Ishikawa (cell line): ENCODE data around the gene CYP39A1.

ENCODE experiments used
- CEBPB ChIP-seq: IDR thresholded peaks from 2 replicates; pipeline ENCODE4 v1.6.1; 2012
- CREB1 ChIP-seq: IDR thresholded peaks from 2 replicates; pipeline ENCODE4 v1.6.1; 2012; ENCODE audit warnings: low read depth
- EGR1 ChIP-seq: IDR thresholded peaks from 2 replicates; pipeline ENCODE4 v1.6.1; 2012
- EP300 ChIP-seq: IDR thresholded peaks from 2 replicates; pipeline ENCODE4 v1.6.1; 2012; ENCODE audit warnings: borderline replicate concordance
- FOXM1 ChIP-seq: IDR thresholded peaks from 2 replicates; pipeline ENCODE4 v1.6.1; 2012; ENCODE audit warnings: low read depth, borderline replicate concordance
- MAX ChIP-seq: IDR thresholded peaks from 2 replicates; pipeline ENCODE4 v1.6.1; 2012
- NFIC ChIP-seq: IDR thresholded peaks from 2 replicates; pipeline ENCODE4 v1.6.1; 2012
- RAD21 ChIP-seq: IDR thresholded peaks from 2 replicates; pipeline ENCODE4 v1.6.1; 2012; ENCODE audit warnings: low read depth
- YY1 ChIP-seq: IDR thresholded peaks from 2 replicates; pipeline ENCODE4 v1.6.1; 2012; ENCODE audit warnings: low read depth
- ZBTB7A ChIP-seq: IDR thresholded peaks from 2 replicates; pipeline ENCODE4 v1.6.1; 2012; ENCODE audit warnings: low read depth
- TF ChIP-seq, protein P1 (sequence below): IDR thresholded peaks from 2 replicates; pipeline ENCODE4 v1.6.1; 2012
- TF ChIP-seq, protein P2 (sequence below): IDR thresholded peaks from 2 replicates; pipeline ENCODE4 v1.6.1; 2012; ENCODE audit warnings: low read depth, mild to moderate bottlenecking

- TF ChIP-seq, protein P1, sequence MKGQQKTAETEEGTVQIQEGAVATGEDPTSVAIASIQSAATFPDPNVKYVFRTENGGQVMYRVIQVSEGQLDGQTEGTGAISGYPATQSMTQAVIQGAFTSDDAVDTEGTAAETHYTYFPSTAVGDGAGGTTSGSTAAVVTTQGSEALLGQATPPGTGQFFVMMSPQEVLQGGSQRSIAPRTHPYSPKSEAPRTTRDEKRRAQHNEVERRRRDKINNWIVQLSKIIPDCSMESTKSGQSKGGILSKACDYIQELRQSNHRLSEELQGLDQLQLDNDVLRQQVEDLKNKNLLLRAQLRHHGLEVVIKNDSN, result no peak
- TF ChIP-seq EP300 (no peak), YY1 (no peak), ZBTB7A (no peak), EGR1 (no peak), FOXM1 (no peak), MAX (no peak), CREB1 (no peak), RAD21 (no peak), NFIC (no peak), CEBPB (no peak)
- TF ChIP-seq, protein P2, sequence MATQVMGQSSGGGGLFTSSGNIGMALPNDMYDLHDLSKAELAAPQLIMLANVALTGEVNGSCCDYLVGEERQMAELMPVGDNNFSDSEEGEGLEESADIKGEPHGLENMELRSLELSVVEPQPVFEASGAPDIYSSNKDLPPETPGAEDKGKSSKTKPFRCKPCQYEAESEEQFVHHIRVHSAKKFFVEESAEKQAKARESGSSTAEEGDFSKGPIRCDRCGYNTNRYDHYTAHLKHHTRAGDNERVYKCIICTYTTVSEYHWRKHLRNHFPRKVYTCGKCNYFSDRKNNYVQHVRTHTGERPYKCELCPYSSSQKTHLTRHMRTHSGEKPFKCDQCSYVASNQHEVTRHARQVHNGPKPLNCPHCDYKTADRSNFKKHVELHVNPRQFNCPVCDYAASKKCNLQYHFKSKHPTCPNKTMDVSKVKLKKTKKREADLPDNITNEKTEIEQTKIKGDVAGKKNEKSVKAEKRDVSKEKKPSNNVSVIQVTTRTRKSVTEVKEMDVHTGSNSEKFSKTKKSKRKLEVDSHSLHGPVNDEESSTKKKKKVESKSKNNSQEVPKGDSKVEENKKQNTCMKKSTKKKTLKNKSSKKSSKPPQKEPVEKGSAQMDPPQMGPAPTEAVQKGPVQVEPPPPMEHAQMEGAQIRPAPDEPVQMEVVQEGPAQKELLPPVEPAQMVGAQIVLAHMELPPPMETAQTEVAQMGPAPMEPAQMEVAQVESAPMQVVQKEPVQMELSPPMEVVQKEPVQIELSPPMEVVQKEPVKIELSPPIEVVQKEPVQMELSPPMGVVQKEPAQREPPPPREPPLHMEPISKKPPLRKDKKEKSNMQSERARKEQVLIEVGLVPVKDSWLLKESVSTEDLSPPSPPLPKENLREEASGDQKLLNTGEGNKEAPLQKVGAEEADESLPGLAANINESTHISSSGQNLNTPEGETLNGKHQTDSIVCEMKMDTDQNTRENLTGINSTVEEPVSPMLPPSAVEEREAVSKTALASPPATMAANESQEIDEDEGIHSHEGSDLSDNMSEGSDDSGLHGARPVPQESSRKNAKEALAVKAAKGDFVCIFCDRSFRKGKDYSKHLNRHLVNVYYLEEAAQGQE, result no peak
Observed at GRCh38 chr6:46526607-46527006, 126.0 kb downstream of the CYP39A1 start.
